Right lobe of liver (tissue), 6 donors: ENCODE measurements around the gene BIN1. TPM values are rescaled to one million over a fixed set of nuclear protein-coding genes. Genes with fewer than 3 reads are reported as not detected.

Experiments
- ATAC-seq, 4 donors: fragments of 200-7000 bp; cut with Tn5 transposase; one replicate each; pipeline ENCODE4 v1.9.1; 2020; ENCODE audit warnings: mild to moderate bottlenecking in 4 of 4, moderate library complexity in 4 of 4
- DNase-seq, 3 donors: peaks; one replicate each; pipeline ENCODE4 v3.0.0-alpha.2; 2020
- H3K27ac ChIP-seq, 3 donors: fragments of 200-600 bp; one replicate each; pipeline ENCODE4 v1.8.0; 2022
- H3K27me3 ChIP-seq, 2 donors: fragments of 200-600 bp; one replicate each; pipeline ENCODE4 v1.8.0; 2022
- H3K36me3 ChIP-seq, 4 donors: fragments of 200-600 bp; sonication (generic) in 1 of 4; one replicate each; pipeline versions ENCODE4 v1.5.1 to v1.8.0; 2017 to 2022; ENCODE audit warnings: control low read depth in 1 of 4
- H3K4me1 ChIP-seq, 4 donors: fragments of 200-600 bp; sonication (generic) in 1 of 4; one replicate each; pipeline versions ENCODE4 v1.5.1 to v1.8.0; 2017 to 2022; ENCODE audit warnings: control low read depth in 1 of 4
- H3K4me3 ChIP-seq, 3 donors: fragments of 200-600 bp; one replicate each; pipeline ENCODE4 v1.8.0; 2022
- H3K9me3 ChIP-seq, 4 donors: fragments of 200-600 bp; sonication (generic) in 1 of 4; one replicate each; pipeline versions ENCODE4 v1.5.1 to v1.8.0; 2017 to 2022; ENCODE audit warnings: control low read depth in 1 of 4
- CTCF ChIP-seq, 4 donors: fragments of 200-600 bp in 3 of 4; fragments of 450-650 bp in 1 of 4; IDR thresholded peaks; one replicate each; pipeline versions ENCODE4 v1.5.1 to v1.8.0; 2016 to 2022; ENCODE audit warnings: antibody characterized with exemption in 4 of 4, mild to moderate bottlenecking in 2 of 4
- POLR2A ChIP-seq: fragments of 450-650 bp; IDR thresholded peaks from one replicate; pipeline ENCODE4 v1.6.1; 2017; ENCODE audit warnings: antibody characterized with exemption, mild to moderate bottlenecking
- WGBS: methylation state at CpG from one replicate; pipeline ENCODE4 v1.1.6; 2018; ENCODE audit warnings: low coverage, low lambda C conversion rate; ENCODE audit not compliant: insufficient coverage; ENCODE audit errors: missing lambda C conversion rate; 5-methylcytosine and 5-hydroxymethylcytosine counted together
- intact Hi-C, 2 donors: fragments of 100-400 bp; cut with DNase I; formaldehyde crosslinking; loops; one replicate each; pipeline versions ENCODE4 v1.11.2 to v1.14.1; 2022
- total RNA-seq, 6 experiments: library from RNA; depleted of rRNA in 2 of 6; stranded (reverse); fragments of >200 nt in 2 of 6; fragmentation: NEBNext Ultra II Directional in 3 of 6; extraction: Animal tissue kit (Norgen Biotek cat#: 25700) in 3 of 6; gene quantifications; one replicate each; pipeline versions ENCODE4 v1.1.0 to v1.2.4, GENCODE V29; 2016 to 2023
- donor health status: DM: no; HTN: yes; CAD: no.
- donor health status: DM: no; HTN: no; CAD: no.
- donor health status: DM: no; HTN: no; CAD: no.
- donor health status: DM: no; HTN: yes; CAD: no.
- donor health status: DM: no; HTN: yes; CAD: no.

The BIN1 gene
- total RNA-seq, 6 experiments from 2014 or later: 20.4 to 30.8 (median 26.3) TPM

- TF ChIP-seq POLR2A: no peak
- peak; percentile 87 to 96 (median 94) for TF ChIP-seq CTCF (IDR thresholded peaks at IDR 0.05)
- 11% methylated on average over 11 of the region's 33 CpGs for WGBS
- ATAC-seq: peak; percentile 64 to 73 (median 68)
These were observed 56.8 kb downstream of the BIN1 start for GRCh38 chr2:127049927-127050802.

GRCh38 chr2:127048969-127049897 is 57.7 kb downstream of the BIN1 start:
- Histone ChIP-seq H3K9me3 (no peaks in the 10 kb centered on the region), H3K27ac (no peak overlapping the region), H3K4me3 (no peak overlapping the region), H3K27me3 (no peaks in the 10 kb centered on the region), H3K36me3 (no peaks in the 10 kb centered on the region), H3K4me1 (peaks cover 0 to 10% (median 4%) of the 10 kb centered on the region in 4 donors)
- intact Hi-C loops: no loop called here
- TF ChIP-seq CTCF (IDR thresholded peaks at IDR 0.05) (no peak), POLR2A (no peak)
- 67% methylated on average over 1 of the region's 15 CpGs for WGBS
- DNase-seq (peak in 1 of 3 donors; percentile 41), ATAC-seq (no peak)

More at GRCh38 chr2:127049927-127050802, 56.8 kb downstream of the BIN1 start:
- no peak overlapping the region for H3K4me3 ChIP-seq
- H3K36me3 ChIP-seq: no peaks in the 10 kb centered on the region
- H3K27me3 ChIP-seq: no peaks in the 10 kb centered on the region
- intact Hi-C loops: no loop called here
- H3K4me1 ChIP-seq: peaks cover 0 to 15% (median 6%) of the 10 kb centered on the region in 4 donors
- no peaks in the 10 kb centered on the region for H3K9me3 ChIP-seq
- H3K27ac ChIP-seq: no peak overlapping the region
- peak; percentile 61 to 67 (median 67) for DNase-seq

DNA sequence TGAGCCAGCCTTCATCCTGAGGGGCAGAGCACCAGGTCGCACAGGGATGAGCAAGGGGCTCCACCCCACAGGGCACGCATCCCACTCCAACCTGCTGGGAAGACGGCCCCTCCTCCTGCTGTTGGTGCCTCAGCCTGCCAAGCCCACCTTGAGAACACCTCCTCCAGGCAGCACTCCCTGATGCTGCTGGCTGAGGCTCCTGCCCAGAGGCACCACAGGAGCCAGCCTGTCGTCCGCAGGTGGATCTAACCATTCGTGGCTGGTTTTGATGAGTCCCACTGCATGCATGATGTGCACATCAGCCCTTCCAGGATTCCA is 58.4 kb downstream of the BIN1 start:
- Histone ChIP-seq H3K4me1 (peaks cover 0 to 3% (median under 1%) of the 10 kb centered on the region in 4 donors), H3K27ac (no peak overlapping the region), H3K4me3 (no peak overlapping the region), H3K9me3 (no peaks in the 10 kb centered on the region), H3K36me3 (no peaks in the 10 kb centered on the region), H3K27me3 (no peaks in the 10 kb centered on the region)
- ATAC-seq: no peak
- TF ChIP-seq CTCF (IDR thresholded peaks at IDR 0.05) (no peak), POLR2A (no peak)
- 91% methylated on average over 3 of the region's 6 CpGs for WGBS
- intact Hi-C loops: no loop called here
- DNase-seq: peak in 1 of 3 donors; percentile 14

DNA sequence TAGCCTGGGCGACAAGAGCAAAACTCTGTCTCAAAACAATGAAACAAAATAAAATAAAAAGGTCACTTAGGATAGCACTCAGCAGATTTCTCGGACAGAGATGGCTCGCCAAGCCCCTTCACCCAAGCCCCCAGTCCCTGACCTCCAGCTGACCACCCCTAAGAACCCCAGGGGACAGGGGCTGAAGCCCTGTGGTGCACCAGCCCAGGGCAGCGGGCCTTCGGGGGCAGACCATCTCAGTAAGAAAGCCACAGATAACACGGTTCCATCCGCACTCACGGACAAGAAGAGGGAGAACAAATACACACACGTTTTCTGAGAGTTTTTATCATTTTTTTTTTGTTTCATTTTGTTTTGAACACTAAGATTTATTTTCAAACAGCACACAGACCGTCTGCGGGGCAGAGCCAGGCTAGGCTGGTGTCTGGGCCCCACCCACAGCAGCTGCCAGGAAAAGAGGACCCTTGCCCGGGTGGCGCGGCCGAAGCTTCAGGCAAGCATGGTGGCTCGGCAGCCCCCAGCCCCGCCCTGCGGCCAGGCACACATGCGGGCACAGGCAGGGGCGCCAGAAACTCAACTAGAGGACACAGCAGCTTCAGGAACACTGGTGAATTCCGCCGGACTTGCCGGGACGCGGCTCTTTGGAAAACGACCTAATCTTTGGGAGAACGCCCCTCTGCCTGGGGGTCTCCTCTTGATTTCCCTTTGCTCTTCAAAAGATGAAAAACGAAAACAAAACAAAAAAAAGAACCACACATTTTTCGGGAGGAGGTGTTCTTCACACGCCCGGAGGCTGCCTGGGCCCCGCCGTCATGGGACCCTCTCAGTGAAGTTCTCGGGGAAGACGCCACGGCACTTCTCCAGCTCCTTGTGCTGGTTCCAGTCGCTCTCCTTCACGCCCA is 59.0 kb downstream of the BIN1 start:
- no peak for TF ChIP-seq POLR2A
- no peak for TF ChIP-seq CTCF (IDR thresholded peaks at IDR 0.05)
- Histone ChIP-seq H3K27ac (no peak overlapping the region), H3K27me3 (no peaks in the 10 kb centered on the region), H3K4me1 (no peaks in the 10 kb centered on the region), H3K4me3 (no peak overlapping the region), H3K36me3 (no peaks in the 10 kb centered on the region), H3K9me3 (no peaks in the 10 kb centered on the region)
- intact Hi-C loops: no loop called here
- ATAC-seq (no peak), DNase-seq (no peak)
- 86% methylated on average over 15 of the region's 38 CpGs for WGBS
